SK-N-SH treated with all-trans-retinoic acid at 6 μM for 48 hours (cell line): ENCODE data around the gene PCBP3.

Experiments
- ATAC-seq: fragments of 200-7000 bp; cut with Tn5 transposase; 3 replicates; pipeline ENCODE4 v1.9.1; 2020; ENCODE audit warnings: mild to moderate bottlenecking, moderate library complexity
- ARNTL ChIP-seq: fragments of 450-650 bp; formaldehyde crosslinking; IDR thresholded peaks from 2 replicates; pipeline ENCODE4 v1.5.0; 2020; ENCODE audit warnings: low read depth, mild to moderate bottlenecking, moderate library complexity, borderline replicate concordance
- BACH2 ChIP-seq: fragments of 250-450 bp; sonication (Bioruptor Pico); IDR thresholded peaks from 2 replicates; pipeline ENCODE4 v1.9.0; 2021; ENCODE audit warnings: mild to moderate bottlenecking, borderline replicate concordance
- CSDC2 ChIP-seq: fragments of 250-450 bp; sonication (Bioruptor Pico); IDR thresholded peaks from 2 replicates; pipeline ENCODE4 v1.5.0; 2020; ENCODE audit warnings: mild to moderate bottlenecking, moderate library complexity
- CSRNP3 ChIP-seq: fragments of 250-450 bp; sonication (Bioruptor Pico); IDR thresholded peaks from 2 replicates; pipeline ENCODE4 v1.5.1; 2021; ENCODE audit warnings: mild to moderate bottlenecking, moderate library complexity
- ESRRG ChIP-seq: fragments of 250-450 bp; sonication (Bioruptor Pico); IDR thresholded peaks from 2 replicates; pipeline ENCODE4 v1.6.1; 2021; ENCODE audit warnings: mild to moderate bottlenecking
- GLIS3 ChIP-seq: fragments of 250-450 bp; sonication (Bioruptor Pico); IDR thresholded peaks from 2 replicates; pipeline ENCODE4 v1.5.0; 2020; ENCODE audit warnings: mild to moderate bottlenecking, moderate library complexity
- ISL1 ChIP-seq: fragments of 250-450 bp; sonication (Bioruptor Pico); IDR thresholded peaks from 2 replicates; pipeline ENCODE4 v2.1.2; 2022; ENCODE audit warnings: mild to moderate bottlenecking, moderate library complexity
- OSR1 ChIP-seq: fragments of 250-450 bp; sonication (Bioruptor Pico); IDR thresholded peaks from 2 replicates; pipeline ENCODE4 v1.8.0; 2022; ENCODE audit warnings: moderate library complexity, mild to moderate bottlenecking, inconsistent platforms
- PPARA ChIP-seq: fragments of 250-450 bp; sonication (Bioruptor Pico); IDR thresholded peaks from 2 replicates; pipeline ENCODE4 v1.5.0; 2020; ENCODE audit warnings: mild to moderate bottlenecking, borderline replicate concordance
- RARB ChIP-seq: fragments of 250-450 bp; sonication (Bioruptor Pico); IDR thresholded peaks from 2 replicates; pipeline ENCODE4 v1.8.0; 2021; ENCODE audit warnings: mild to moderate bottlenecking, moderate library complexity
- SNAI2 ChIP-seq: fragments of 250-450 bp; sonication (Bioruptor Pico); IDR thresholded peaks from 2 replicates; pipeline ENCODE4 v1.5.0; 2020; ENCODE audit warnings: mild to moderate bottlenecking, moderate library complexity
- TCF4 ChIP-seq: fragments of 250-450 bp; sonication (Bioruptor Pico); IDR thresholded peaks from 2 replicates; pipeline ENCODE4 v1.8.0; 2021; ENCODE audit warnings: mild to moderate bottlenecking, moderate library complexity, borderline replicate concordance
- TOX ChIP-seq: fragments of 250-450 bp; sonication (Bioruptor Pico); IDR thresholded peaks from 2 replicates; pipeline ENCODE4 v1.8.0; 2021; ENCODE audit warnings: mild to moderate bottlenecking, moderate library complexity, borderline replicate concordance
- ZC3H10 ChIP-seq: fragments of 250-450 bp; sonication (Bioruptor Pico); IDR thresholded peaks from 2 replicates; pipeline ENCODE4 v1.5.1; 2021; ENCODE audit warnings: mild to moderate bottlenecking, moderate library complexity
- ZFP3 ChIP-seq: fragments of 250-450 bp; sonication (Bioruptor Pico); IDR thresholded peaks from 2 replicates; pipeline ENCODE4 v1.5.0; 2020; ENCODE audit warnings: mild to moderate bottlenecking, moderate library complexity
- ZFP30 ChIP-seq: fragments of 450-650 bp; formaldehyde crosslinking; IDR thresholded peaks from 2 replicates; pipeline ENCODE4 v1.5.0; 2022; ENCODE audit warnings: mild to moderate bottlenecking, moderate library complexity
- ZNF565 ChIP-seq: fragments of 450-650 bp; formaldehyde crosslinking; conservative IDR thresholded peaks from 2 replicates; pipeline ENCODE4 v1.5.0; 2020; ENCODE audit warnings: low read depth, mild to moderate bottlenecking, moderate library complexity
- ZNF70 ChIP-seq: fragments of 450-650 bp; formaldehyde crosslinking; IDR thresholded peaks from 2 replicates; pipeline ENCODE4 v1.5.0; 2020; ENCODE audit warnings: mild to moderate bottlenecking, moderate library complexity
- ZNF8 ChIP-seq: fragments of 450-650 bp; formaldehyde crosslinking; IDR thresholded peaks from 2 replicates; pipeline ENCODE4 v1.5.0; 2020; ENCODE audit warnings: mild to moderate bottlenecking, moderate library complexity
- TF ChIP-seq, protein P1 (sequence below): fragments of 250-450 bp; sonication (Bioruptor Pico); IDR thresholded peaks from 2 replicates; pipeline ENCODE4 v1.5.1; 2020; ENCODE audit warnings: low read depth, mild to moderate bottlenecking, moderate library complexity
- TF ChIP-seq, protein P2 (sequence below): fragments of 250-450 bp; sonication (Bioruptor Pico); IDR thresholded peaks from 2 replicates; pipeline ENCODE4 v1.8.0; 2021; ENCODE audit warnings: low read depth, mild to moderate bottlenecking, moderate library complexity, borderline replicate concordance
- TF ChIP-seq, protein P3 (sequence below): fragments of 250-450 bp; sonication (Bioruptor Pico); IDR thresholded peaks from 2 replicates; pipeline ENCODE4 v1.5.0; 2020; ENCODE audit warnings: mild to moderate bottlenecking, moderate library complexity
- TF ChIP-seq, protein P4 (sequence below): fragments of 250-450 bp; sonication (Bioruptor Pico); IDR thresholded peaks from 2 replicates; pipeline ENCODE4 v1.8.0; 2020; ENCODE audit warnings: mild to moderate bottlenecking, moderate library complexity, borderline replicate concordance

Gene PCBP3

GRCh38 chr21:45763074-45763473 is 119.5 kb downstream of the PCBP3 start:
- TF ChIP-seq PPARA, result no peak
- no peak for TF ChIP-seq ZFP3 (CRISPR knock-in tag)
- TF ChIP-seq TOX (CRISPR knock-in tag), result no peak
- no peak for TF ChIP-seq ARNTL (CRISPR knock-in tag)
- no peak for ATAC-seq

- ATAC-seq, result no peak
- TF ChIP-seq, protein P1, sequence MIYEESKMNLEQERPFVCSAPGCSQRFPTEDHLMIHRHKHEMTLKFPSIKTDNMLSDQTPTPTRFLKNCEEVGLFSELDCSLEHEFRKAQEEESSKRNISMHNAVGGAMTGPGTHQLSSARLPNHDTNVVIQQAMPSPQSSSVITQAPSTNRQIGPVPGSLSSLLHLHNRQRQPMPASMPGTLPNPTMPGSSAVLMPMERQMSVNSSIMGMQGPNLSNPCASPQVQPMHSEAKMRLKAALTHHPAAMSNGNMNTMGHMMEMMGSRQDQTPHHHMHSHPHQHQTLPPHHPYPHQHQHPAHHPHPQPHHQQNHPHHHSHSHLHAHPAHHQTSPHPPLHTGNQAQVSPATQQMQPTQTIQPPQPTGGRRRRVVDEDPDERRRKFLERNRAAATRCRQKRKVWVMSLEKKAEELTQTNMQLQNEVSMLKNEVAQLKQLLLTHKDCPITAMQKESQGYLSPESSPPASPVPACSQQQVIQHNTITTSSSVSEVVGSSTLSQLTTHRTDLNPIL, result no peak
- TF ChIP-seq ISL1, result no peak
- no peak for TF ChIP-seq CSDC2 (CRISPR knock-in tag)
- TF ChIP-seq TOX (CRISPR knock-in tag), result no peak
- no peak for TF ChIP-seq TCF4 (CRISPR knock-in tag)
- TF ChIP-seq, protein P2, sequence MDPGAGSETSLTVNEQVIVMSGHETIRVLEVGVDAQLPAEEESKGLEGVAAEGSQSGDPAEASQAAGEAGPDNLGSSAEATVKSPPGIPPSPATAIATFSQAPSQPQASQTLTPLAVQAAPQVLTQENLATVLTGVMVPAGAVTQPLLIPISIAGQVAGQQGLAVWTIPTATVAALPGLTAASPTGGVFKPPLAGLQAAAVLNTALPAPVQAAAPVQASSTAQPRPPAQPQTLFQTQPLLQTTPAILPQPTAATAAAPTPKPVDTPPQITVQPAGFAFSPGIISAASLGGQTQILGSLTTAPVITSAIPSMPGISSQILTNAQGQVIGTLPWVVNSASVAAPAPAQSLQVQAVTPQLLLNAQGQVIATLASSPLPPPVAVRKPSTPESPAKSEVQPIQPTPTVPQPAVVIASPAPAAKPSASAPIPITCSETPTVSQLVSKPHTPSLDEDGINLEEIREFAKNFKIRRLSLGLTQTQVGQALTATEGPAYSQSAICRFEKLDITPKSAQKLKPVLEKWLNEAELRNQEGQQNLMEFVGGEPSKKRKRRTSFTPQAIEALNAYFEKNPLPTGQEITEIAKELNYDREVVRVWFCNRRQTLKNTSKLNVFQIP (CRISPR knock-in tag), result no peak
- no peak for TF ChIP-seq ZNF565 (CRISPR knock-in tag)
- TF ChIP-seq, protein P3, sequence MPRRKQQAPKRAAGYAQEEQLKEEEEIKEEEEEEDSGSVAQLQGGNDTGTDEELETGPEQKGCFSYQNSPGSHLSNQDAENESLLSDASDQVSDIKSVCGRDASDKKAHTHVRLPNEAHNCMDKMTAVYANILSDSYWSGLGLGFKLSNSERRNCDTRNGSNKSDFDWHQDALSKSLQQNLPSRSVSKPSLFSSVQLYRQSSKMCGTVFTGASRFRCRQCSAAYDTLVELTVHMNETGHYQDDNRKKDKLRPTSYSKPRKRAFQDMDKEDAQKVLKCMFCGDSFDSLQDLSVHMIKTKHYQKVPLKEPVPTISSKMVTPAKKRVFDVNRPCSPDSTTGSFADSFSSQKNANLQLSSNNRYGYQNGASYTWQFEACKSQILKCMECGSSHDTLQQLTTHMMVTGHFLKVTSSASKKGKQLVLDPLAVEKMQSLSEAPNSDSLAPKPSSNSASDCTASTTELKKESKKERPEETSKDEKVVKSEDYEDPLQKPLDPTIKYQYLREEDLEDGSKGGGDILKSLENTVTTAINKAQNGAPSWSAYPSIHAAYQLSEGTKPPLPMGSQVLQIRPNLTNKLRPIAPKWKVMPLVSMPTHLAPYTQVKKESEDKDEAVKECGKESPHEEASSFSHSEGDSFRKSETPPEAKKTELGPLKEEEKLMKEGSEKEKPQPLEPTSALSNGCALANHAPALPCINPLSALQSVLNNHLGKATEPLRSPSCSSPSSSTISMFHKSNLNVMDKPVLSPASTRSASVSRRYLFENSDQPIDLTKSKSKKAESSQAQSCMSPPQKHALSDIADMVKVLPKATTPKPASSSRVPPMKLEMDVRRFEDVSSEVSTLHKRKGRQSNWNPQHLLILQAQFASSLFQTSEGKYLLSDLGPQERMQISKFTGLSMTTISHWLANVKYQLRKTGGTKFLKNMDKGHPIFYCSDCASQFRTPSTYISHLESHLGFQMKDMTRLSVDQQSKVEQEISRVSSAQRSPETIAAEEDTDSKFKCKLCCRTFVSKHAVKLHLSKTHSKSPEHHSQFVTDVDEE, result no peak
- TF ChIP-seq PPARA, result no peak
- no peak for TF ChIP-seq ESRRG (CRISPR knock-in tag)
- TF ChIP-seq RARB (CRISPR knock-in tag), result no peak
- TF ChIP-seq BACH2 (CRISPR knock-in tag), result no peak
- no peak for TF ChIP-seq SNAI2
- TF ChIP-seq ZFP30 (CRISPR knock-in tag), result no peak
- no peak for TF ChIP-seq ZNF8 (CRISPR knock-in tag)
- TF ChIP-seq ZNF70, result no peak
- no peak for TF ChIP-seq OSR1 (CRISPR knock-in tag)
- no peak for TF ChIP-seq ARNTL (CRISPR knock-in tag)
- TF ChIP-seq ZC3H10, result no peak
These were observed 120.0 kb downstream of the PCBP3 start for GRCh38 chr21:45763506-45763905.

DNA sequence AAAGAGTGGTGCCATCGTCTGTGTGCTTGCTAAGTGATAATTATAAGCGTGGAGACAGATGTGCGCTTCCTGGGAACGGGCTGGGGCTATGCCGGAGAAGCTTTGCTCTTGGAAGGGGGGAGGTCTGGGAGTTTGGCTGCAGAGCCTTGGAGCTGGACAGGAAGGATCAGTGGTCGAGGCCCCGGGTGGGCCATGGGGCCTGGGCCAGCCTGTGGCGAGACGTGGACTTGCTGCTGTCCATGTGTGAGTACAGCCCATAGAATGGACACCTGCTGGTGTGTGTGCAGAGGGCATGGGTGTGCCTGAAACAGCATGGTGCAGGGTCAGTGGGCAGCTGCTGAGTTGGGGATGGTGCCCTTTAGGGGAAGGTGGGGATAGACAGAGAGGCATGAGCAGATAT is 121.3 kb downstream of the PCBP3 start:
- TF ChIP-seq ZNF565 (CRISPR knock-in tag) (no peak), TCF4 (CRISPR knock-in tag) (no peak), ZC3H10 (no peak), SNAI2 (no peak), PPARA (no peak), OSR1 (CRISPR knock-in tag) (no peak), ARNTL (CRISPR knock-in tag) (no peak), CSDC2 (CRISPR knock-in tag) (no peak), CSRNP3 (CRISPR knock-in tag) (no peak), RARB (CRISPR knock-in tag) (no peak)
- no peak for ATAC-seq

- TF ChIP-seq BACH2 (CRISPR knock-in tag), result no peak
- TF ChIP-seq TCF4 (CRISPR knock-in tag), result no peak
- no peak for TF ChIP-seq ZFP3 (CRISPR knock-in tag)
- TF ChIP-seq CSRNP3 (CRISPR knock-in tag), result no peak
- no peak for TF ChIP-seq GLIS3 (CRISPR knock-in tag)
- TF ChIP-seq SNAI2, result no peak
- no peak for TF ChIP-seq RARB (CRISPR knock-in tag)
- TF ChIP-seq ZNF70, result no peak
- no peak for TF ChIP-seq ARNTL (CRISPR knock-in tag)
- no peak for TF ChIP-seq ZNF565 (CRISPR knock-in tag)
- no peak for TF ChIP-seq CSDC2 (CRISPR knock-in tag)
- no peak for TF ChIP-seq TOX (CRISPR knock-in tag)
- TF ChIP-seq OSR1 (CRISPR knock-in tag), result no peak
- TF ChIP-seq ZNF8 (CRISPR knock-in tag), result no peak
- TF ChIP-seq, protein P1, result no peak
- TF ChIP-seq, protein P4, sequence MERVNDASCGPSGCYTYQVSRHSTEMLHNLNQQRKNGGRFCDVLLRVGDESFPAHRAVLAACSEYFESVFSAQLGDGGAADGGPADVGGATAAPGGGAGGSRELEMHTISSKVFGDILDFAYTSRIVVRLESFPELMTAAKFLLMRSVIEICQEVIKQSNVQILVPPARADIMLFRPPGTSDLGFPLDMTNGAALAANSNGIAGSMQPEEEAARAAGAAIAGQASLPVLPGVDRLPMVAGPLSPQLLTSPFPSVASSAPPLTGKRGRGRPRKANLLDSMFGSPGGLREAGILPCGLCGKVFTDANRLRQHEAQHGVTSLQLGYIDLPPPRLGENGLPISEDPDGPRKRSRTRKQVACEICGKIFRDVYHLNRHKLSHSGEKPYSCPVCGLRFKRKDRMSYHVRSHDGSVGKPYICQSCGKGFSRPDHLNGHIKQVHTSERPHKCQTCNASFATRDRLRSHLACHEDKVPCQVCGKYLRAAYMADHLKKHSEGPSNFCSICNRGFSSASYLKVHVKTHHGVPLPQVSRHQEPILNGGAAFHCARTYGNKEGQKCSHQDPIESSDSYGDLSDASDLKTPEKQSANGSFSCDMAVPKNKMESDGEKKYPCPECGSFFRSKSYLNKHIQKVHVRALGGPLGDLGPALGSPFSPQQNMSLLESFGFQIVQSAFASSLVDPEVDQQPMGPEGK (CRISPR knock-in tag), result no peak
- no peak for TF ChIP-seq ZFP30 (CRISPR knock-in tag)
- TF ChIP-seq, all 23 proteins: peak for 0
- ATAC-seq, result no peak
These were observed 121.8 kb downstream of the PCBP3 start for GRCh38 chr21:45765375-45765774.
